ENCODE measurements around the gene HDGFL3. TPM values are rescaled to one million over a fixed set of nuclear protein-coding genes. Genes with fewer than 3 reads are reported as not detected.
A peak's percentile ranks its signal among the peaks of the same experiment; 100 is the strongest.

HDGFL3 gene
- total RNA-seq, 1 donor from 2014 or later, result 26.5 TPM

DNA sequence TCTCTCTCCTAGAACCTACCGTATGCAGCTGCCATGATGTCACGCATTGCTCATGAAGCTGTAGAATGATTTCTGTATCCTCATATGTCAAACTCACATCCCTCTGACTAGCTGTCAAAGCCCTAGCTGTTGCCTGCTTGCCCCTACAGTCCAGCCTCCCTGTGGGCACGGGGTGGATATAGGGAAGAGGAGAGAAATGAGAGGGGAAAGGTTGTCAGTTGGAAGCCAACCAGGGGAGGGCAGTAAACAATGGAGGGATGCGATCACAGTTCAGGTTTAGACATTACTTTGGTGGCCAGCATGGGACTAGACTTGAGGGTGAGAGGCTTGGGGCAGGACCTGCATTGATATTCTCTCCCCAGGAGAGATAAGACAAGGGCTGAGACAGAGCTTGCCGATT lies 1.7 kb upstream of the HDGFL3 start:
- intact Hi-C loops (cut with DNase I), result no loop called here
- TF ChIP-seq, protein P1, sequence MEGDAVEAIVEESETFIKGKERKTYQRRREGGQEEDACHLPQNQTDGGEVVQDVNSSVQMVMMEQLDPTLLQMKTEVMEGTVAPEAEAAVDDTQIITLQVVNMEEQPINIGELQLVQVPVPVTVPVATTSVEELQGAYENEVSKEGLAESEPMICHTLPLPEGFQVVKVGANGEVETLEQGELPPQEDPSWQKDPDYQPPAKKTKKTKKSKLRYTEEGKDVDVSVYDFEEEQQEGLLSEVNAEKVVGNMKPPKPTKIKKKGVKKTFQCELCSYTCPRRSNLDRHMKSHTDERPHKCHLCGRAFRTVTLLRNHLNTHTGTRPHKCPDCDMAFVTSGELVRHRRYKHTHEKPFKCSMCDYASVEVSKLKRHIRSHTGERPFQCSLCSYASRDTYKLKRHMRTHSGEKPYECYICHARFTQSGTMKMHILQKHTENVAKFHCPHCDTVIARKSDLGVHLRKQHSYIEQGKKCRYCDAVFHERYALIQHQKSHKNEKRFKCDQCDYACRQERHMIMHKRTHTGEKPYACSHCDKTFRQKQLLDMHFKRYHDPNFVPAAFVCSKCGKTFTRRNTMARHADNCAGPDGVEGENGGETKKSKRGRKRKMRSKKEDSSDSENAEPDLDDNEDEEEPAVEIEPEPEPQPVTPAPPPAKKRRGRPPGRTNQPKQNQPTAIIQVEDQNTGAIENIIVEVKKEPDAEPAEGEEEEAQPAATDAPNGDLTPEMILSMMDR (IDR thresholded peaks at IDR 0.05), result no peak
- no peak for DNase-seq
- Histone ChIP-seq H3K4me3 (no peak overlapping the region), H3K27ac (no peak overlapping the region), H3K36me3 (no peaks in the 10 kb centered on the region), H3K4me1 (peaks cover 25% of the 10 kb centered on the region), H3K27me3 (ENCODE audit: low read depth) (no peaks in the 10 kb centered on the region), H3K9me3 (no peaks in the 10 kb centered on the region)
- ATAC-seq, result no peak

DNA sequence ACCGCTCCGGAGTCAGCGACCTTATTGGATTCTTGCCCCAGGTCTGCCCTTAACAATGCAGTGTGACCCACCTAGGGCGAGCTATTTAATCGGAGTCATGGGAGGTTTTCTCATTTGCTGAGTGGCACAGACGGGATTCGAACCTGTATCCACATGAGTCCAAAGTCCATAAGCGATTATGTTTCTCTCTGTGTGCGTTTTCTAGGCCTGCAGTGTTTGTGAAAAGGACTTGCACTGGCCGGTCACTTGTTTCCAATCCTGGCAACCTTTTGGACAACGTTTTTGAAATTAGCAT lies 691 bp upstream of the HDGFL3 start:
- TF ChIP-seq, protein P1 (IDR thresholded peaks at IDR 0.05), result no peak
- peak in 1 of 2 donors; percentile 15 for ATAC-seq
- H3K9me3 ChIP-seq, result no peaks in the 10 kb centered on the region
- DNase-seq, result no peak
- intact Hi-C loops (cut with DNase I), result no loop called here
- H3K4me3 ChIP-seq, result peak overlapping the region; percentile 85
- H3K4me1 ChIP-seq, result peaks cover 25% of the 10 kb centered on the region
- H3K36me3 ChIP-seq, result no peaks in the 10 kb centered on the region
- peak overlapping the region; percentile 80 for H3K27ac ChIP-seq
- H3K27me3 ChIP-seq (ENCODE audit: low read depth), result no peaks in the 10 kb centered on the region

DNA sequence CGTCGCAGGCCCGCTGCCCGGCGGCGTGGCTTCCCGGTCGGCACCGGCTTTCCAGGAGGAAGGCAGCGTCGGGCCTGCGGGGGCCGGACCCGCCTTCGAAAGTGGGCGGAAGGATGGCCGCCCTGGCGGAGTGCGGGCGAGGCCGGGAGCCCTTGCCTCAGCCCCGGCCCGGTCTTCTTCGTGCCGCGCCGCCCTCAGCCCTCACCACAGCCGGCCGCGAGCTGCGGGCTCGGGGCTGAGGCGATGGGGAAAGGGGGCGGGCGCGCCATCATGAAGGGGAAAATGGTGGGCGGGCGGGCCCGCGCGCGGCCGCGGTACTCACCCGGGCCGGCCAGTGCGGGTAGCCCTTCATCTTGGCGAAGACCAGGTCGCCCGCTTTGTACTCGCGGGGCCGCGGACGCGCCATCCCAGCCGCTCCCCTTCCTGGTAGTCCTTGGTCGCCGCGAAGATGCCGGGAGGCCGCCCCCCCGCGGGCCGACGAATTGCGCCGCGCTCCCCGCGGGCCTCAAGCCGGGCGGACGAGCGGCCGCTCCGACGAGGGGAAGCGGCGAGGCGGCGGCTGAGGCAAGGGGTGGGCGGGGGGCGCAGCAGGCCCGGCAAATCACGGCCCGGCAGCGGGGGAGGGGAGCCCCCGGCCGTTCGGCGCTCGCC lies 489 bp downstream of the HDGFL3 start:
- intact Hi-C loops (cut with DNase I), result no loop called here
- H3K36me3 ChIP-seq, result no peaks in the 10 kb centered on the region
- DNase-seq, result peak; percentile 60
- ATAC-seq, result peak; percentile 73 to 81
- peaks cover 25% of the 10 kb centered on the region for H3K4me1 ChIP-seq
- TF ChIP-seq, protein P1 (IDR thresholded peaks at IDR 0.05), result no peak
- H3K27me3 ChIP-seq (ENCODE audit: low read depth), result no peaks in the 10 kb centered on the region
- peak overlapping the region; percentile 85 for H3K4me3 ChIP-seq
- no peaks in the 10 kb centered on the region for H3K9me3 ChIP-seq
- peak overlapping the region; percentile 80 for H3K27ac ChIP-seq

DNA sequence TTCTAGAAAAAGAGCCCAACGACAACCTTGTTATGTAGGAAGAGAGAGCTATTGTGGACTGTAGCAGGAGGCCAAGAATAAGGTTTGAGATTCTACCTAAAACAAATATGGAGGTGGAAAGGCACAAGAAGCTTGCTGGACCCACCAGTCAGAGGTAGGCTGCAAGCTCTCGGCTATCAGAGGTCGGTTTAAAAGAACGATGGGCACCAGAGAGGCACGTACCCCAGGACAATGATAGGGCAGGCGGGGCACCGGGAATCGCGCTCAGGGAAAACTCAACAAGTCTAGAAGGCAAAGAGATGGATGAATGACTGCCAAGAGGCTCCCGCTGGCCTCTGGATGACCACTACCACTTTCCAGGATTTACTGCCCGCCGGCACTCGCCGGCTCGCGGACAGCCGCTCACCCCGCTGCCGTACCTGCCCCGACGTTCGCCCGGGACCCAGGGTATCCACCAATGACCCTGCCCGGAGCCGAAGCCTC lies 1.1 kb downstream of the HDGFL3 start:
- TF ChIP-seq, protein P1 (IDR thresholded peaks at IDR 0.05), result no peak
- Histone ChIP-seq H3K9me3 (no peaks in the 10 kb centered on the region), H3K27ac (peak overlapping the region; percentile 80), H3K36me3 (no peaks in the 10 kb centered on the region), H3K4me1 (peaks cover 25% of the 10 kb centered on the region), H3K27me3 (ENCODE audit: low read depth) (no peaks in the 10 kb centered on the region), H3K4me3 (peak overlapping the region; percentile 85)
- peak; percentile 9 to 34 for ATAC-seq
- intact Hi-C loops (cut with DNase I), result no loop called here
- DNase-seq, result no peak

DNA sequence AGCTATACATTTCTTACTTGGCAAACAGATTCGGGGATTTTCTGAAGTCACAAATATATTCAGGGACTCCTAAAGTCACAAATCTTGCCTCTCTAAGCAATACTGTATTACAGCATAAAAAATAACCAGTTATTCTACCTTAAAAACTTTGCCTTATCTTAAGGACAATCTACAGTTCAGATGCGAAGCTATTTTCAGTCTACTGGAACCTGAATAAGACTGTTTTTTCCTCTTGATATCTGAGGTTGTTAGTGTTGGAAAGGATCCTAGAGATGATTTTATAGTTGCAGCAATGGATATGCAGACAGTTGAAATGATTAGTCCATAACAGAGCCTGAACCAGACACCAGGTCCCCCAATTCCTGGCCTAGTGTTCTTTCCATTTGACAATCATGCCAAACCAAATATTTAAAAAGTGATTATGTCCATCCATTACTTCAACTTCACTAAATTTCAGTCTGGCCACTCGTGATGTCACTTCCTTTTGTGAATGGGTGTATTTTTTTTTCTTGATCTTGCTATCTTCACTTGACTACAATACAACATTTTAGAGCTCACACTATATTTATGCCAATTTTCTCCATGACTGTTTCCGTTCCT lies 1.8 kb downstream of the HDGFL3 start:
- Histone ChIP-seq H3K36me3 (no peaks in the 10 kb centered on the region), H3K4me1 (peaks cover 25% of the 10 kb centered on the region), H3K27me3 (ENCODE audit: low read depth) (no peaks in the 10 kb centered on the region), H3K4me3 (peak overlapping the region; percentile 85), H3K27ac (peak overlapping the region; percentile 80), H3K9me3 (no peaks in the 10 kb centered on the region)
- no peak for ATAC-seq
- TF ChIP-seq, protein P1 (IDR thresholded peaks at IDR 0.05), result no peak
- no peak for DNase-seq
- intact Hi-C loops (cut with DNase I), result no loop called here
